ENCODE data around the gene UBE2F. TPM values are rescaled to one million over a fixed set of nuclear protein-coding genes. Genes with fewer than 3 reads are reported as not detected.

UBE2F gene
- total RNA-seq: 10 to 100 TPM; 96.5 to 99.5 TPM

GRCh38 chr2:237966565-237967462, at the start of gene UBE2F:
TSS of gene UBE2F (plus strand) at chr2:237967014. CDS start at chr2:237973108, 6,094 bp downstream.
- Mint-ChIP-seq H3K27me3 (no peaks in the 10 kb centered on the region), H3K36me3 (ENCODE audit: low read depth) (peaks cover 28% of the 10 kb centered on the region), H3K4me3 (peak within 1 kb of the TSS; percentile 80), H3K4me1 (ENCODE audit: low read depth) (peaks cover 39% of the 10 kb centered on the region), H3K9me3 (peaks cover 17% of the 10 kb centered on the region), H3K27ac (peak within 1 kb of the TSS; percentile 73)
- intact Hi-C loops (cut with micrococcal nuclease): loop anchor here (5.0 kb wide), 1 partner anchor 35 kb away; no protein-coding TSS in a partner anchor
- ChIA-PET CTCF (interaction anchor here (1.0 kb wide), 1 partner anchor 44 kb away, joined by 3 read pairs; no protein-coding TSS in a partner anchor), POLR2A (interaction anchor here (2.7 kb wide), 1 partner anchor 15 kb away, joined by 9 read pairs; no protein-coding TSS in a partner anchor)
- no peak for TF ChIP-seq CTCF (IDR thresholded peaks at IDR 0.05)
- ATAC-seq (peak; percentile 95), DNase-seq (peak; percentile 97)

- ChIA-PET CTCF (no interaction called here), POLR2A (no interaction called here)
- no peak overlapping the region for H3K4me3 Mint-ChIP-seq
- H3K4me1 Mint-ChIP-seq (ENCODE audit: low read depth): peaks cover 5% of the 10 kb centered on the region
- H3K27me3 Mint-ChIP-seq: peaks cover 6% of the 10 kb centered on the region
- intact Hi-C loops (cut with micrococcal nuclease): no loop called here
- ATAC-seq (no peak), DNase-seq (no peak)
- TF ChIP-seq CTCF (IDR thresholded peaks at IDR 0.05): no peak
- no peaks in the 10 kb centered on the region for H3K9me3 Mint-ChIP-seq
- H3K36me3 Mint-ChIP-seq (ENCODE audit: low read depth): no peaks in the 10 kb centered on the region
- no peak overlapping the region for H3K27ac Mint-ChIP-seq
These were observed 49.0 kb upstream of the UBE2F start for GRCh38 chr2:237917696-237918374.

- CTCF ChIA-PET: interaction anchor here (1.2 to 1.3 kb wide), 2 partner anchors 17 to 61 kb away, joined by 3 to 4 read pairs; no protein-coding TSS in a partner anchor
These were observed 47.2 kb upstream of the UBE2F start for GRCh38 chr2:237919593-237919992.

GRCh38 chr2:237920673-237921072, 46.1 kb upstream of the UBE2F start:
- Mint-ChIP-seq H3K36me3 (ENCODE audit: low read depth) (no peaks in the 10 kb centered on the region), H3K27ac (no peak overlapping the region), H3K27me3 (peaks cover 6% of the 10 kb centered on the region), H3K4me3 (no peak overlapping the region), H3K9me3 (no peaks in the 10 kb centered on the region), H3K4me1 (ENCODE audit: low read depth) (peaks cover 15% of the 10 kb centered on the region)
- intact Hi-C loops (cut with micrococcal nuclease): loop anchor here (10.0 kb wide), 1 partner anchor 84 kb away; no protein-coding TSS in a partner anchor
- ChIA-PET POLR2A (interaction anchor here (1.7 kb wide), 1 partner anchor 11 kb away, joined by 7 read pairs; no protein-coding TSS in a partner anchor), CTCF (no interaction called here)
- TF ChIP-seq CTCF (IDR thresholded peaks at IDR 0.05): no peak
- DNase-seq (no peak), ATAC-seq (no peak)

More at GRCh38 chr2:237919593-237919992, 47.2 kb upstream of the UBE2F start:
- no peaks in the 10 kb centered on the region for H3K36me3 Mint-ChIP-seq (ENCODE audit: low read depth)
- peaks cover 6% of the 10 kb centered on the region for H3K27me3 Mint-ChIP-seq
- no peaks in the 10 kb centered on the region for H3K9me3 Mint-ChIP-seq
- POLR2A ChIA-PET: interaction anchor here (0.8 to 1.7 kb wide), 2 partner anchors 12 to 22 kb away, joined by 3 to 7 read pairs; no protein-coding TSS in a partner anchor
- ATAC-seq (no peak), DNase-seq (no peak)
- H3K27ac Mint-ChIP-seq: no peak overlapping the region
- peaks cover 14% of the 10 kb centered on the region for H3K4me1 Mint-ChIP-seq (ENCODE audit: low read depth)
- intact Hi-C loops (cut with micrococcal nuclease): no loop called here
- no peak overlapping the region for H3K4me3 Mint-ChIP-seq
- TF ChIP-seq CTCF (IDR thresholded peaks at IDR 0.05): no peak
